ENCODE data around the gene RAD51AP1.
"Not testable (repeated sequence)": the region's sequence is repeated elsewhere in the genome, so short reads cannot be mapped to it uniquely, and the experiment has no call there.

Gene RAD51AP1

GRCh38 chr12:4506430-4506829, 32.3 kb upstream of the RAD51AP1 start:
- DNase-seq (ENCODE audit: low read depth), result no peak
- no peak overlapping the region for H3K4me3 ChIP-seq (ENCODE audit: control insufficient read depth, low read depth, low read length)
- no peak for TF ChIP-seq CTCF (conservative IDR thresholded peaks at IDR 0.05; ENCODE audit: control insufficient read depth, insufficient read depth, low read depth, low read length)

- no peak overlapping the region for H3K4me3 ChIP-seq (ENCODE audit: control insufficient read depth, low read depth, low read length)
- TF ChIP-seq CTCF (conservative IDR thresholded peaks at IDR 0.05; ENCODE audit: control insufficient read depth, insufficient read depth, low read depth, low read length), result no peak
- DNase-seq (ENCODE audit: low read depth), result peak; percentile 73
Observed at GRCh38 chr12:4506870-4507269, 31.8 kb upstream of the RAD51AP1 start.

- DNase-seq (ENCODE audit: low read depth), result not testable (repeated sequence)
- peak overlapping the region; percentile 16 for H3K4me3 ChIP-seq (ENCODE audit: control insufficient read depth, low read depth, low read length)
Observed at GRCh38 chr12:4508503-4508902, 30.2 kb upstream of the RAD51AP1 start.

- H3K4me3 ChIP-seq (ENCODE audit: control insufficient read depth, low read depth, low read length); DNase-seq (ENCODE audit: low read depth): not testable (repeated sequence)
Observed at GRCh38 chr12:4509269-4509668, 29.4 kb upstream of the RAD51AP1 start.

- H3K4me3 ChIP-seq (ENCODE audit: control insufficient read depth, low read depth, low read length), result no peak overlapping the region
- DNase-seq (ENCODE audit: low read depth), result peak; percentile 63
- TF ChIP-seq CTCF (conservative IDR thresholded peaks at IDR 0.05; ENCODE audit: control insufficient read depth, insufficient read depth, low read depth, low read length), result no peak
Observed at GRCh38 chr12:4518106-4518728, 20.5 kb upstream of the RAD51AP1 start.

GRCh38 chr12:4523443-4523842, 15.2 kb upstream of the RAD51AP1 start:
- H3K4me3 ChIP-seq (ENCODE audit: control insufficient read depth, low read depth, low read length); DNase-seq (ENCODE audit: low read depth): not testable (repeated sequence)

GRCh38 chr12:4526923-4527546, 11.7 kb upstream of the RAD51AP1 start:
- DNase-seq (ENCODE audit: low read depth), result peak; percentile 27

GRCh38 chr12:4530160-4530559, 8.5 kb upstream of the RAD51AP1 start:
- H3K4me3 ChIP-seq (ENCODE audit: control insufficient read depth, low read depth, low read length), result no peak overlapping the region
- DNase-seq (ENCODE audit: low read depth), result no peak
- no peak for TF ChIP-seq CTCF (conservative IDR thresholded peaks at IDR 0.05; ENCODE audit: control insufficient read depth, insufficient read depth, low read depth, low read length)

More at GRCh38 chr12:4526923-4527546, 11.7 kb upstream of the RAD51AP1 start:
- H3K4me3 ChIP-seq (ENCODE audit: control insufficient read depth, low read depth, low read length), result no peak overlapping the region
- peak; percentile 39 for TF ChIP-seq CTCF (conservative IDR thresholded peaks at IDR 0.05; ENCODE audit: control insufficient read depth, insufficient read depth, low read depth, low read length)
